HepG2 (cell line): ENCODE data around the gene DAPK1. TPM values are rescaled to one million over a fixed set of nuclear protein-coding genes. Genes with fewer than 3 reads are reported as not detected.

Experiments
- CHD4 ChIP-seq: fragments of 200-600 bp; sonication (generic); IDR thresholded peaks from 2 replicates; pipeline ENCODE4 v1.7.0; 2017; ENCODE audit warnings: mild to moderate bottlenecking, low read length, borderline replicate concordance
- MNT ChIP-seq: fragments of 450-650 bp; IDR thresholded peaks from 2 replicates; pipeline ENCODE4 v1.6.1; 2016
- ZBTB7B ChIP-seq: sonication (generic); formaldehyde crosslinking; IDR thresholded peaks from 2 replicates; pipeline ENCODE4 v1.4.0; 2020; ENCODE audit warnings: missing genetic modification reagents
- ZNF296 ChIP-seq: sonication (generic); formaldehyde crosslinking; conservative IDR thresholded peaks from 2 replicates; pipeline ENCODE4 v1.5.0; 2020; ENCODE audit warnings: mild to moderate bottlenecking, missing genetic modification reagents
- ZNF609 ChIP-seq: sonication (generic); formaldehyde crosslinking; IDR thresholded peaks from 2 replicates; pipeline ENCODE4 v1.4.0; 2020; ENCODE audit warnings: mild to moderate bottlenecking, missing genetic modification reagents, borderline replicate concordance
- polyA plus RNA-seq, 8 experiments: library from polyadenylated mRNA; depleted of rRNA in 3 of 8; stranded (reverse) in 7 of 8; unstranded in 1 of 8; fragments of >200 nt; fragmentation: Illumina TruSeq in 4 of 8; extraction: Trizol in 4 of 8; gene quantifications; 2 replicates each; pipeline versions ENCODE4 v1.2.1 to v1.2.3, GENCODE V29; 2011 to 2016; ENCODE audit warnings: low read depth in 4 of 8, missing spikeins in 1 of 8, mixed read lengths in 1 of 8; ENCODE audit not compliant: insufficient read depth in 1 of 8
- total RNA-seq, 5 experiments: library from RNA; depleted of rRNA; stranded (reverse); fragments of >200 nt; fragmentation: Illumina TruSeq; extraction: Trizol; gene quantifications; 2 replicates each; pipeline ENCODE4 v1.2.3, GENCODE V29; 2016; ENCODE audit warnings: low read depth in 1 of 5
- TF ChIP-seq, protein P1 (sequence below), 2 experiments: fragments of 450-650 bp in 1 of 2; sonication (generic) in 1 of 2; formaldehyde crosslinking in 1 of 2; IDR thresholded peaks; 2 replicates each; pipeline versions ENCODE4 v1.6.1 to v1.8.0; 2016 to 2022; ENCODE audit warnings: antibody characterized with exemption in 1 of 2, mild to moderate bottlenecking in 1 of 2, missing genetic modification reagents in 1 of 2
- TF ChIP-seq, protein P2 (sequence below): IDR thresholded peaks from 2 replicates; pipeline ENCODE4 v1.4.0; 2020; ENCODE audit warnings: mild to moderate bottlenecking, missing genetic modification reagents
- TF ChIP-seq, protein P3 (sequence below): sonication (generic); formaldehyde crosslinking; IDR thresholded peaks from 2 replicates; pipeline ENCODE4 v1.5.0; 2020; ENCODE audit warnings: missing genetic modification reagents, mild to moderate bottlenecking, borderline replicate concordance

DAPK1 gene
- total and polyA plus RNA-seq, 2 of the 13 experiments (the other 11 are each of a cell fraction or from before 2014, with no cell fraction given) = 35.7 to 35.9 TPM

DNA sequence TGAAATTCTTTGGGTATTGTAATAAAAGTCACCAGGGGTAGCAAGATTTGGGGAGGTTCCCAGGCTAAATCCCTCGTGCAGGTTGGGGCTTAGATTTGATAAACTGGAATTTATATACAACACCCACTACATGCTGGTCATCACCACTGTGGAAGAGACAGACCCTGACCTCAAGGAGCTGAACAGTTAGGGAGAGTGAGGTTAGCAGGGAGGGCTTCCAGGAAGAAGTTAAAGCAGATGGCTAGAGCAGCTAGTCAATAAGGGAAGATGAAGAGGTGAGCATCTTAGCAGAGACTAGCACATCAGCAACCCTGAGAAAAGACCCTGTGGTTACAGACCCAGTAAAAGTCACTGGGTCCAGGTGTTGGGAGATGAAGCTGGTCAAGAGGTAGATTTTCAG is 234.7 kb downstream of the DAPK1 start (continued):
- TF ChIP-seq, protein P1, sequence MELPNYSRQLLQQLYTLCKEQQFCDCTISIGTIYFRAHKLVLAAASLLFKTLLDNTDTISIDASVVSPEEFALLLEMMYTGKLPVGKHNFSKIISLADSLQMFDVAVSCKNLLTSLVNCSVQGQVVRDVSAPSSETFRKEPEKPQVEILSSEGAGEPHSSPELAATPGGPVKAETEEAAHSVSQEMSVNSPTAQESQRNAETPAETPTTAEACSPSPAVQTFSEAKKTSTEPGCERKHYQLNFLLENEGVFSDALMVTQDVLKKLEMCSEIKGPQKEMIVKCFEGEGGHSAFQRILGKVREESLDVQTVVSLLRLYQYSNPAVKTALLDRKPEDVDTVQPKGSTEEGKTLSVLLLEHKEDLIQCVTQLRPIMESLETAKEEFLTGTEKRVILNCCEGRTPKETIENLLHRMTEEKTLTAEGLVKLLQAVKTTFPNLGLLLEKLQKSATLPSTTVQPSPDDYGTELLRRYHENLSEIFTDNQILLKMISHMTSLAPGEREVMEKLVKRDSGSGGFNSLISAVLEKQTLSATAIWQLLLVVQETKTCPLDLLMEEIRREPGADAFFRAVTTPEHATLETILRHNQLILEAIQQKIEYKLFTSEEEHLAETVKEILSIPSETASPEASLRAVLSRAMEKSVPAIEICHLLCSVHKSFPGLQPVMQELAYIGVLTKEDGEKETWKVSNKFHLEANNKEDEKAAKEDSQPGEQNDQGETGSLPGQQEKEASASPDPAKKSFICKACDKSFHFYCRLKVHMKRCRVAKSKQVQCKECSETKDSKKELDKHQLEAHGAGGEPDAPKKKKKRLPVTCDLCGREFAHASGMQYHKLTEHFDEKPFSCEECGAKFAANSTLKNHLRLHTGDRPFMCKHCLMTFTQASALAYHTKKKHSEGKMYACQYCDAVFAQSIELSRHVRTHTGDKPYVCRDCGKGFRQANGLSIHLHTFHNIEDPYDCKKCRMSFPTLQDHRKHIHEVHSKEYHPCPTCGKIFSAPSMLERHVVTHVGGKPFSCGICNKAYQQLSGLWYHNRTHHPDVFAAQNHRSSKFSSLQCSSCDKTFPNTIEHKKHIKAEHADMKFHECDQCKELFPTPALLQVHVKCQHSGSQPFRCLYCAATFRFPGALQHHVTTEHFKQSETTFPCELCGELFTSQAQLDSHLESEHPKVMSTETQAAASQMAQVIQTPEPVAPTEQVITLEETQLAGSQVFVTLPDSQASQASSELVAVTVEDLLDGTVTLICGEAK (IDR thresholded peaks at IDR 0.05) = no peak
- TF ChIP-seq, protein P1 (CRISPR knock-in tag; IDR thresholded peaks at IDR 0.05) = no peak
- no peak for TF ChIP-seq ZNF609 (CRISPR knock-in tag)
- no peak for TF ChIP-seq ZBTB7B (CRISPR knock-in tag)
- TF ChIP-seq ZNF296 (CRISPR knock-in tag) = no peak
- TF ChIP-seq, protein P2, sequence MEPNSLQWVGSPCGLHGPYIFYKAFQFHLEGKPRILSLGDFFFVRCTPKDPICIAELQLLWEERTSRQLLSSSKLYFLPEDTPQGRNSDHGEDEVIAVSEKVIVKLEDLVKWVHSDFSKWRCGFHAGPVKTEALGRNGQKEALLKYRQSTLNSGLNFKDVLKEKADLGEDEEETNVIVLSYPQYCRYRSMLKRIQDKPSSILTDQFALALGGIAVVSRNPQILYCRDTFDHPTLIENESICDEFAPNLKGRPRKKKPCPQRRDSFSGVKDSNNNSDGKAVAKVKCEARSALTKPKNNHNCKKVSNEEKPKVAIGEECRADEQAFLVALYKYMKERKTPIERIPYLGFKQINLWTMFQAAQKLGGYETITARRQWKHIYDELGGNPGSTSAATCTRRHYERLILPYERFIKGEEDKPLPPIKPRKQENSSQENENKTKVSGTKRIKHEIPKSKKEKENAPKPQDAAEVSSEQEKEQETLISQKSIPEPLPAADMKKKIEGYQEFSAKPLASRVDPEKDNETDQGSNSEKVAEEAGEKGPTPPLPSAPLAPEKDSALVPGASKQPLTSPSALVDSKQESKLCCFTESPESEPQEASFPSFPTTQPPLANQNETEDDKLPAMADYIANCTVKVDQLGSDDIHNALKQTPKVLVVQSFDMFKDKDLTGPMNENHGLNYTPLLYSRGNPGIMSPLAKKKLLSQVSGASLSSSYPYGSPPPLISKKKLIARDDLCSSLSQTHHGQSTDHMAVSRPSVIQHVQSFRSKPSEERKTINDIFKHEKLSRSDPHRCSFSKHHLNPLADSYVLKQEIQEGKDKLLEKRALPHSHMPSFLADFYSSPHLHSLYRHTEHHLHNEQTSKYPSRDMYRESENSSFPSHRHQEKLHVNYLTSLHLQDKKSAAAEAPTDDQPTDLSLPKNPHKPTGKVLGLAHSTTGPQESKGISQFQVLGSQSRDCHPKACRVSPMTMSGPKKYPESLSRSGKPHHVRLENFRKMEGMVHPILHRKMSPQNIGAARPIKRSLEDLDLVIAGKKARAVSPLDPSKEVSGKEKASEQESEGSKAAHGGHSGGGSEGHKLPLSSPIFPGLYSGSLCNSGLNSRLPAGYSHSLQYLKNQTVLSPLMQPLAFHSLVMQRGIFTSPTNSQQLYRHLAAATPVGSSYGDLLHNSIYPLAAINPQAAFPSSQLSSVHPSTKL (CRISPR knock-in tag) = no peak
- no peak for TF ChIP-seq MNT
- TF ChIP-seq, protein P3, sequence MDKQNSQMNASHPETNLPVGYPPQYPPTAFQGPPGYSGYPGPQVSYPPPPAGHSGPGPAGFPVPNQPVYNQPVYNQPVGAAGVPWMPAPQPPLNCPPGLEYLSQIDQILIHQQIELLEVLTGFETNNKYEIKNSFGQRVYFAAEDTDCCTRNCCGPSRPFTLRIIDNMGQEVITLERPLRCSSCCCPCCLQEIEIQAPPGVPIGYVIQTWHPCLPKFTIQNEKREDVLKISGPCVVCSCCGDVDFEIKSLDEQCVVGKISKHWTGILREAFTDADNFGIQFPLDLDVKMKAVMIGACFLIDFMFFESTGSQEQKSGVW (CRISPR knock-in tag) = no peak
- no peak for TF ChIP-seq CHD4
